NCI-H2171 (cell line): ENCODE measurements around the gene CPB2.

ENCODE experiments used
- DNase-seq: peaks from one replicate; lab custom pipeline; 2025; lab: John Stamatoyannopoulos, UW

The CPB2 gene

GRCh38 chr13:46097663-46098062 is 7.2 kb downstream of the CPB2 start:
- no peak for DNase-seq

GRCh38 chr13:46097015-46097414 is 7.8 kb downstream of the CPB2 start:
- DNase-seq, result no peak

GRCh38 chr13:46094478-46094877 is 10.4 kb downstream of the CPB2 start:
- no peak for DNase-seq

GRCh38 chr13:46088821-46089562 is 15.8 kb downstream of the CPB2 start:
- DNase-seq, result no peak

- DNase-seq, result no peak
These were observed 17.4 kb downstream of the CPB2 start for GRCh38 chr13:46087481-46087880.

GRCh38 chr13:46086985-46087384 is 17.8 kb downstream of the CPB2 start:
- DNase-seq, result no peak

GRCh38 chr13:46086421-46086922 is 18.4 kb downstream of the CPB2 start:
- no peak for DNase-seq

- DNase-seq, result no peak
These were observed 19.1 kb downstream of the CPB2 start for GRCh38 chr13:46085737-46086136.

GRCh38 chr13:46082324-46082723 is 22.5 kb downstream of the CPB2 start:
- DNase-seq, result no peak

- no peak for DNase-seq
These were observed 25.1 kb downstream of the CPB2 start for GRCh38 chr13:46079770-46080169.

GRCh38 chr13:46077265-46077664 is 27.6 kb downstream of the CPB2 start:
- DNase-seq, result no peak

- no peak for DNase-seq
These were observed 28.0 kb downstream of the CPB2 start for GRCh38 chr13:46076827-46077226.

GRCh38 chr13:46075811-46076210 is 29.0 kb downstream of the CPB2 start:
- no peak for DNase-seq

- no peak for DNase-seq
These were observed 33.1 kb downstream of the CPB2 start for GRCh38 chr13:46071590-46072249.

- DNase-seq, result no peak
These were observed 41.5 kb downstream of the CPB2 start for GRCh38 chr13:46063292-46063691.

- no peak for DNase-seq
These were observed 42.6 kb downstream of the CPB2 start for GRCh38 chr13:46062185-46062584.

- no peak for DNase-seq
These were observed 45.4 kb downstream of the CPB2 start for GRCh38 chr13:46059405-46059804.

GRCh38 chr13:46058268-46058667 is 46.6 kb downstream of the CPB2 start:
- DNase-seq, result no peak

GRCh38 chr13:46057256-46058015 is 47.4 kb downstream of the CPB2 start:
- DNase-seq, result no peak

GRCh38 chr13:46053162-46054012 is 51.4 kb downstream of the CPB2 start:
- DNase-seq, result no peak

GRCh38 chr13:46052319-46053161 is 52.3 kb downstream of the CPB2 start, which contains the start of gene ZC3H13:
TSS of gene ZC3H13 (minus strand) at chr13:46052746. CDS start at chr13:46045507, 7,239 bp downstream.
- DNase-seq, result peak; percentile 73
